H1 (cell line): Measurements from ENCODE around the gene ADCY7. TPM values are rescaled to one million over a fixed set of nuclear protein-coding genes. Genes with fewer than 3 reads are reported as not detected.

Experiments used
- FOSL1 ChIP-seq: IDR thresholded peaks from 2 replicates; pipeline ENCODE4 v1.6.1; 2011; ENCODE audit warnings: mild to moderate bottlenecking, low read depth, low read length, moderate library complexity; ENCODE audit not compliant: insufficient read depth
- RFX5 ChIP-seq: IDR thresholded peaks from 2 replicates; pipeline ENCODE4 v1.6.1; 2011; ENCODE audit warnings: low read depth, low read length, improper control_type of control experiment, borderline replicate concordance
- TAF1 ChIP-seq: IDR thresholded peaks from 2 replicates; pipeline ENCODE4 v1.6.1; 2011; ENCODE audit warnings: mild to moderate bottlenecking, low read depth, low read length
- polyA plus RNA-seq, 7 experiments: library from polyadenylated mRNA; depleted of rRNA in 3 of 7; stranded (reverse) in 5 of 7; unstranded in 2 of 7; fragments of >200 nt in 5 of 7; fragments of 200-250 nt in 2 of 7; gene quantifications; 1 replicate in 5 of 7; 2 replicates in 1 of 7; 4 replicates in 1 of 7; pipeline versions ENCODE4 v1.2.1 to v1.2.3, GENCODE V29; 2011 to 2013; ENCODE audit warnings: missing spikeins in 2 of 7, mixed read lengths in 2 of 7
- total RNA-seq: library from RNA; stranded (reverse); fragmentation: NEBNext Ultra II Directional; extraction: Animal tissue kit (Norgen Biotek cat#: 25700); gene quantifications from 2 replicates; pipeline ENCODE4 v1.2.1, GENCODE V29; 2021

The ADCY7 gene
- total and polyA plus RNA-seq, 2 of the 8 experiments (the other 6 are each of a cell fraction or from before 2014, with no cell fraction given): 2.4 to 5.1 TPM

DNA sequence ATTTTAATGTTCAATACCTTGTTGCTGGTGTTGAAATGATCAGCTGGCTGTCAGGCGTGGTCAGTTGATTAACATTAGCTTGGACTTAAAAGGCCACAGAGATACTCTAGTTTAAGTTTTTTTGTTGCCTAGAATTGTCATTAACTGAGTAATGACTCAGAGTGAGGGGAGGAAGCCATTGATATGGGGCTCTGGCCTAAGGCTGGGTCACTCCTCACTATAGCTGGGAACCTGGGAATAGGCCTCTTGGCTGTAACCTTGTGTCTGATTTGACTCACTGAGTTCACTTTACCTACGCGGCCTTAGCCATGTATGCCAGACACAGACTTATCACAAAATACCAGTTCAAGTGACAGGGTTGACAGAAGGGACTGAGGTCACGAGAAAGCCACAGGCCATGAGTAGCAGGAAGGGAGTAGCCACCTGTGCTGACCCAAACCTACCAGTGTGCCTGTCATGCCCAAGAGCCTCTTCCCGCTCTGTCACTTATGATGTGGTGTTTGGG, 37.9 kb upstream of the ADCY7 start (continued):
- TF ChIP-seq TAF1 (no peak), RFX5 (no peak), FOSL1 (no peak)
